Measurements from ENCODE around the gene NDUFA7.

DNA sequence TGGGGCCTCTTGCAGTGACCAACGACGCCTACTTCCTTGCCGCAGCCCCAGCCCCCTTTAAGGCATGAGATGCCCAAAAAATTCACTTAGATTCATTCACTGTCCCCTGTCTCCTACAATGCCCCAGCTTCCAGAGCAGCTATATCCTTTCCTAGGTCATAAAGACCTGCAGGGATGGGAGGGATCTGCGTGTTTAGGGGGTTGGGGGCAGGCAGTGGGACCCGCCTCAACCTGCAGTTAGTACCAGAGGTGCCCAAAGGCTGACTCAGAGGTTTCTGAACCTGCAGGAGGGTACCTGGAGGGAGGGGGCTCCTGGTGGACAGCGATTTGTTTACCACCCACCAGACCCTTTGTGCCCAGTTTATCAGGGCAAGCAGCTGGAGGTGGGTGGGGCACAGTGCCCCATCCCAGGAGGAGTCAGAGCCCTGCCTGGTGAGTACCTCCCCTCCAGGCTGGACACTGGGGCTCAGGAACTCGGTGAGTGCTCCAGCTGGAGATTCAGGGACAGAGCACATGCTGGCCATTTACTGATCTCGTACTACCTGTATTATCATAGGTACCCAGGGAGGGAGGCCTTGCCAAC, 10.2 kb upstream of the NDUFA7 start:
- TF ChIP-seq SUZ12 (IDR thresholded peaks at IDR 0.05) (no peak), BHLHE40 (IDR thresholded peaks at IDR 0.05; ENCODE audit: borderline replicate concordance) (no peak), FOXM1 (IDR thresholded peaks at IDR 0.05; ENCODE audit: borderline replicate concordance) (no peak), ELF4 (IDR thresholded peaks at IDR 0.05) (no peak), SP1 (IDR thresholded peaks at IDR 0.05) (no peak), FOXA1 (IDR thresholded peaks at IDR 0.05) (no peak)
